Measurements from ENCODE around the gene LSAMP.

GRCh38 chr3:116140100-116140689 is 305.1 kb downstream of the LSAMP start:
- TF ChIP-seq CTCF (IDR thresholded peaks at IDR 0.05) (peak; percentile 57 to 80 (median 68)), POLR2A (IDR thresholded peaks at IDR 0.05) (no peak)
